WTC11 (cell line): Measurements from ENCODE around the gene ELP4. TPM values are rescaled to one million over a fixed set of nuclear protein-coding genes. Genes with fewer than 3 reads are reported as not detected.

Source experiments
- ATAC-seq: fragments of 200-7000 bp; cut with Tn5 transposase; 2 replicates; pipeline ENCODE4 v1.10.0; 2021; ENCODE audit warnings: mild to moderate bottlenecking, moderate library complexity
- CTCF ChIA-PET: fragments of 300-600 bp; sonication (Branson Sonifier 250); formaldehyde crosslinking; loops from one replicate; lab custom pipeline; 2021; ENCODE audit warnings: antibody characterized with exemption; lab: Charles Lee
- POLR2A ChIA-PET: fragments of 350-600 bp; sonication (Branson Sonifier 250); formaldehyde crosslinking; loops from one replicate; lab custom pipeline; 2021; ENCODE audit warnings: antibody characterized with exemption; lab: Charles Lee
- DNase-seq: peaks from one replicate; pipeline ENCODE4 v3.0.0; 2021; ENCODE audit warnings: low spot score
- H3K27ac Mint-ChIP-seq: 2 replicates; pipeline ENCODE4 v1.8.0; 2021; ENCODE audit warnings: mixed read lengths
- H3K27me3 Mint-ChIP-seq: 2 replicates; pipeline ENCODE4 v1.8.0; 2021; ENCODE audit warnings: low read depth, mild to moderate bottlenecking, moderate library complexity, mixed read lengths
- H3K36me3 Mint-ChIP-seq: 2 replicates; pipeline ENCODE4 v1.8.0; 2021; ENCODE audit warnings: mixed read lengths
- H3K4me1 Mint-ChIP-seq: 2 replicates; pipeline ENCODE4 v1.8.0; 2022; ENCODE audit warnings: mixed read lengths
- H3K4me3 Mint-ChIP-seq: 2 replicates; pipeline ENCODE4 v1.8.0; 2021; ENCODE audit warnings: mild to moderate bottlenecking, moderate library complexity, mixed read lengths
- H3K9me3 Mint-ChIP-seq: 2 replicates; pipeline ENCODE4 v1.8.0; 2021; ENCODE audit warnings: mixed read lengths
- ARID4B ChIP-seq: sonication (generic); formaldehyde crosslinking; IDR thresholded peaks from 2 replicates; pipeline ENCODE4 v1.8.0; 2023; ENCODE audit warnings: missing genetic modification reagents, mild to moderate bottlenecking, borderline replicate concordance
- CREB1 ChIP-seq: sonication (generic); formaldehyde crosslinking; IDR thresholded peaks from 2 replicates; pipeline ENCODE4 v1.8.0; 2023; ENCODE audit warnings: mild to moderate bottlenecking, missing genetic modification reagents
- ESRRA ChIP-seq: sonication (generic); formaldehyde crosslinking; IDR thresholded peaks from 2 replicates; pipeline ENCODE4 v1.8.1; 2022; ENCODE audit warnings: mild to moderate bottlenecking, missing genetic modification reagents, borderline replicate concordance
- FOXP1 ChIP-seq: sonication (generic); formaldehyde crosslinking; IDR thresholded peaks from 2 replicates; pipeline ENCODE4 v1.8.0; 2022; ENCODE audit warnings: missing genetic modification reagents, mild to moderate bottlenecking, moderate library complexity, borderline replicate concordance
- JAZF1 ChIP-seq: fragments of 250-450 bp; sonication (Bioruptor Pico); IDR thresholded peaks from 2 replicates; pipeline ENCODE4 v1.9.0; 2021; ENCODE audit warnings: moderate library complexity, mild to moderate bottlenecking, inconsistent platforms
- NFATC4 ChIP-seq: fragments of 250-450 bp; sonication (Bioruptor Pico); IDR thresholded peaks from 2 replicates; pipeline ENCODE4 v1.9.0; 2021; ENCODE audit warnings: mild to moderate bottlenecking
- PRRX2 ChIP-seq: fragments of 250-450 bp; sonication (Bioruptor Pico); IDR thresholded peaks from 2 replicates; pipeline ENCODE4 v1.8.0; 2021; ENCODE audit warnings: mild to moderate bottlenecking
- SP1 ChIP-seq: sonication (generic); formaldehyde crosslinking; conservative IDR thresholded peaks from 2 replicates; pipeline ENCODE4 v1.8.1; 2022; ENCODE audit warnings: missing genetic modification reagents
- TEAD4 ChIP-seq: sonication (generic); formaldehyde crosslinking; IDR thresholded peaks from 2 replicates; pipeline ENCODE4 v1.8.0; 2022; ENCODE audit warnings: mild to moderate bottlenecking, missing genetic modification reagents
- TP53 ChIP-seq: sonication (generic); formaldehyde crosslinking; IDR thresholded peaks from 2 replicates; pipeline ENCODE4 v1.8.1; 2023; ENCODE audit warnings: mild to moderate bottlenecking, missing genetic modification reagents
- USF2 ChIP-seq: sonication (generic); formaldehyde crosslinking; IDR thresholded peaks from 2 replicates; pipeline ENCODE4 v1.8.1; 2023; ENCODE audit warnings: mild to moderate bottlenecking, missing genetic modification reagents, moderate library complexity
- ZNF281 ChIP-seq: sonication (generic); formaldehyde crosslinking; IDR thresholded peaks from 2 replicates; pipeline ENCODE4 v1.8.0; 2023; ENCODE audit warnings: mild to moderate bottlenecking, missing genetic modification reagents
- ZNF512 ChIP-seq: sonication (generic); formaldehyde crosslinking; IDR thresholded peaks from 2 replicates; pipeline ENCODE4 v1.8.1; 2022; ENCODE audit warnings: missing genetic modification reagents, borderline replicate concordance
- ZNF532 ChIP-seq: fragments of 250-450 bp; sonication (Bioruptor Pico); IDR thresholded peaks from 2 replicates; pipeline ENCODE4 v1.9.0; 2021; ENCODE audit warnings: mild to moderate bottlenecking, borderline replicate concordance
- total RNA-seq: library from RNA; stranded (reverse); gene quantifications from 3 replicates; pipeline ENCODE4 v1.2.3, GENCODE V29; 2021

Gene ELP4
- total RNA-seq, 1 experiment from 2014 or later = 14.6 TPM

- 0 out of 2 replicates have a peak, but pooled peaks cover 4% of the 10 kb centered on the region for H3K9me3 Mint-ChIP-seq
- H3K4me1 Mint-ChIP-seq = no peaks in the 10 kb centered on the region
- DNase-seq = no peak
- H3K36me3 Mint-ChIP-seq = no peaks in the 10 kb centered on the region
- POLR2A ChIA-PET = no interaction called here
- no peak for ATAC-seq
- TF ChIP-seq ARID4B (CRISPR knock-in tag) (no peak), ZNF281 (CRISPR knock-in tag) (no peak), TP53 (CRISPR knock-in tag) (no peak), ZNF532 (CRISPR knock-in tag) (no peak), USF2 (CRISPR knock-in tag) (no peak), TEAD4 (CRISPR knock-in tag) (no peak), SP1 (CRISPR knock-in tag) (no peak), PRRX2 (CRISPR knock-in tag) (no peak)
- TF ChIP-seq, all 79 proteins: peak for 0
- Mint-ChIP-seq H3K27ac (no peak overlapping the region), H3K27me3 (no peaks in the 10 kb centered on the region), H3K4me3 (no peak overlapping the region)
- CTCF ChIA-PET = no interaction called here
Measured at GRCh38 chr11:31529701-31530100, 20.1 kb downstream of the ELP4 start.

- no peak for ATAC-seq
- ChIA-PET POLR2A (no interaction called here), CTCF (no interaction called here)
- no peak for TF ChIP-seq CREB1
- TF ChIP-seq NFATC4 (CRISPR knock-in tag) = no peak
- no peak for TF ChIP-seq ZNF512 (CRISPR knock-in tag)
- no peak for TF ChIP-seq SP1 (CRISPR knock-in tag)
- no peak for TF ChIP-seq ESRRA (CRISPR knock-in tag)
- no peak for TF ChIP-seq PRRX2 (CRISPR knock-in tag)
- no peak for TF ChIP-seq JAZF1 (CRISPR knock-in tag)
- no peak for TF ChIP-seq FOXP1
- no peaks in the 10 kb centered on the region for H3K4me1 Mint-ChIP-seq
- H3K27me3 Mint-ChIP-seq = no peaks in the 10 kb centered on the region
- no peak for DNase-seq
- no peaks in the 10 kb centered on the region for H3K36me3 Mint-ChIP-seq
- no peak overlapping the region for H3K4me3 Mint-ChIP-seq
- H3K27ac Mint-ChIP-seq = no peak overlapping the region
- 0 out of 2 replicates have a peak, but pooled peaks cover 4% of the 10 kb centered on the region for H3K9me3 Mint-ChIP-seq
Measured at GRCh38 chr11:31531293-31531692, 21.7 kb downstream of the ELP4 start.
